ENCODE measurements around the gene AGBL4.

AGBL4 gene

DNA sequence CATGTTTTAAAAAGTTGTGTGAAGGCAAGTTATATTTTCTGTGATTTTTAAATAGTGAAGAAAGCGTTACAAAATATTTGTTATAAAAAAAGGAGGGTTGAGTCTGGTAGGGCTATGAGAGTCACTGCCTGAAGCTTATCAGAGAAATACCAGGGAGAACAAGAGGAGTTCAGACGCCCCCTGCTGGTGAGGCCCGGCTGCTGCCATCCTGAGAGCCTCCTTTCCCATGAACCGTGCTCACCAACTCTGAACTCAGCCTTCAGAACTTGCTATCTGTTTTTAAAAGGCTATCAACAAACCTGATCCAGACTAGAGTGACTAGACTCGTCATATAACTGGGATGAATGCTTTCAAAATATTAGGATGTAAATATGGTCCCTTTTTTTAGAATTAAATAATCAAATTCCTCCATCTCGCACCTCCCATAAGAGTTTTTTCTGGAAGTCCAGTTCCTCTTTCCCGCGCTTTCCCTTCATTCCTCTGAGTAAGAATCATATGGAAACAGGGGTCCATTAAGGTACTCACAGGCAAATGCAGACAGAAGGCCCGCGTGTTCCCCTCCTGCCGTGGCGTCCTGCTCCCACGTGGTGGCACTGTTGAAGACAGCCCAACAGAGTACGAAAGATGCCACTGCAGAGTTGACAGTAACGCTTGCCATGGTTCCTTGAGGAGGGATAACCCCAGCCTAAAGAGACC, 1525.5 kb downstream of the AGBL4 start (continued):
- TF ChIP-seq, protein P1, sequence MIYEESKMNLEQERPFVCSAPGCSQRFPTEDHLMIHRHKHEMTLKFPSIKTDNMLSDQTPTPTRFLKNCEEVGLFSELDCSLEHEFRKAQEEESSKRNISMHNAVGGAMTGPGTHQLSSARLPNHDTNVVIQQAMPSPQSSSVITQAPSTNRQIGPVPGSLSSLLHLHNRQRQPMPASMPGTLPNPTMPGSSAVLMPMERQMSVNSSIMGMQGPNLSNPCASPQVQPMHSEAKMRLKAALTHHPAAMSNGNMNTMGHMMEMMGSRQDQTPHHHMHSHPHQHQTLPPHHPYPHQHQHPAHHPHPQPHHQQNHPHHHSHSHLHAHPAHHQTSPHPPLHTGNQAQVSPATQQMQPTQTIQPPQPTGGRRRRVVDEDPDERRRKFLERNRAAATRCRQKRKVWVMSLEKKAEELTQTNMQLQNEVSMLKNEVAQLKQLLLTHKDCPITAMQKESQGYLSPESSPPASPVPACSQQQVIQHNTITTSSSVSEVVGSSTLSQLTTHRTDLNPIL (CRISPR knock-in tag; IDR thresholded peaks at IDR 0.05; ENCODE audit: low read depth): no peak
- TF ChIP-seq GLIS3 (CRISPR knock-in tag; IDR thresholded peaks at IDR 0.05): no peak

DNA sequence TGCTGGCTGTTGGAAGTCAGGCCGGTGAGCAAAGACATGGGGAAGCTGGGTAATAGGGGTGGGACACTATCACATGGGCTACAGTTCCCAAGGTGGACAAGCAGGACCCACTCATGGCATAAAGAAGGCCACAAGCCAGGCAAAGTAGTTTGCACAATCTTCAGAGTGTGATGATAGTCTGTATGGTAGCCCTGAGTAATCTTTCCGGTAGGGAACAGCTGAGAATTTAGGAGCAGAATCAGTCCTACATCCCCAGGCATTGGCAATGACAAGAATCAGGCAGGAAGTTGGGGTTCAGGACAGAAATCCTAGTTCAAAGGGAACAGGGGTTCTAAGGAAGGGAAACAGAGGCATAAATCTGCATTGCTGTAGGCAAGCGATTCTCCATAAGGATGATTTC, 1527.8 kb downstream of the AGBL4 start:
- no peak for ATAC-seq
- no peak for TF ChIP-seq ESRRG (CRISPR knock-in tag; IDR thresholded peaks at IDR 0.05)
- TF ChIP-seq, protein P2, sequence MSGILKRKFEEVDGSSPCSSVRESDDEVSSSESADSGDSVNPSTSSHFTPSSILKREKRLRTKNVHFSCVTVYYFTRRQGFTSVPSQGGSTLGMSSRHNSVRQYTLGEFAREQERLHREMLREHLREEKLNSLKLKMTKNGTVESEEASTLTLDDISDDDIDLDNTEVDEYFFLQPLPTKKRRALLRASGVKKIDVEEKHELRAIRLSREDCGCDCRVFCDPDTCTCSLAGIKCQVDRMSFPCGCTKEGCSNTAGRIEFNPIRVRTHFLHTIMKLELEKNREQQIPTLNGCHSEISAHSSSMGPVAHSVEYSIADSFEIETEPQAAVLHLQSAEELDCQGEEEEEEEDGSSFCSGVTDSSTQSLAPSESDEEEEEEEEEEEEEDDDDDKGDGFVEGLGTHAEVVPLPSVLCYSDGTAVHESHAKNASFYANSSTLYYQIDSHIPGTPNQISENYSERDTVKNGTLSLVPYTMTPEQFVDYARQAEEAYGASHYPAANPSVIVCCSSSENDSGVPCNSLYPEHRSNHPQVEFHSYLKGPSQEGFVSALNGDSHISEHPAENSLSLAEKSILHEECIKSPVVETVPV (CRISPR knock-in tag; IDR thresholded peaks at IDR 0.05): no peak
- TF ChIP-seq, protein P3, sequence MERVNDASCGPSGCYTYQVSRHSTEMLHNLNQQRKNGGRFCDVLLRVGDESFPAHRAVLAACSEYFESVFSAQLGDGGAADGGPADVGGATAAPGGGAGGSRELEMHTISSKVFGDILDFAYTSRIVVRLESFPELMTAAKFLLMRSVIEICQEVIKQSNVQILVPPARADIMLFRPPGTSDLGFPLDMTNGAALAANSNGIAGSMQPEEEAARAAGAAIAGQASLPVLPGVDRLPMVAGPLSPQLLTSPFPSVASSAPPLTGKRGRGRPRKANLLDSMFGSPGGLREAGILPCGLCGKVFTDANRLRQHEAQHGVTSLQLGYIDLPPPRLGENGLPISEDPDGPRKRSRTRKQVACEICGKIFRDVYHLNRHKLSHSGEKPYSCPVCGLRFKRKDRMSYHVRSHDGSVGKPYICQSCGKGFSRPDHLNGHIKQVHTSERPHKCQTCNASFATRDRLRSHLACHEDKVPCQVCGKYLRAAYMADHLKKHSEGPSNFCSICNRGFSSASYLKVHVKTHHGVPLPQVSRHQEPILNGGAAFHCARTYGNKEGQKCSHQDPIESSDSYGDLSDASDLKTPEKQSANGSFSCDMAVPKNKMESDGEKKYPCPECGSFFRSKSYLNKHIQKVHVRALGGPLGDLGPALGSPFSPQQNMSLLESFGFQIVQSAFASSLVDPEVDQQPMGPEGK (CRISPR knock-in tag; IDR thresholded peaks at IDR 0.05; ENCODE audit: borderline replicate concordance): no peak
- TF ChIP-seq ZFP30 (CRISPR knock-in tag; IDR thresholded peaks at IDR 0.05): no peak

DNA sequence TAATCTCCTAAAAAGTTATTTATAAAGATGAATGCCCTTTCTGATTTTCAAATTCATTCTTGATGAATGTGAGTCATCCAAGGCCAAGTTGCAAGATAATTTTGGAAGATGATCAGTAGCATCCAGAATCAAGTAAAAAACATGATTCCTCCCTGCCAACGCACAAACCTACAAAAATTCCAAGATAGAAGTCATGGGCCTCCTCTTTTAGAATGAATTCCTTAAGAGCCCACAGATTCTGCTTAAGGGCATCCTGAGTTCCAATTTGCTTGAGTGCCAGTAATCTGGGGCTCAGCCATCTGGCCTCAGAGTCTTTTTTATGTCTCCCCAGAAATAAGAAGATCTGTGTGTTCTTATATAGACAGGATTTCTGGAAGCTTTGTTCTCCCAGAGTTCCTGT, 1528.6 kb downstream of the AGBL4 start:
- TF ChIP-seq, protein P1 (CRISPR knock-in tag; IDR thresholded peaks at IDR 0.05; ENCODE audit: low read depth): no peak
- TF ChIP-seq ESRRG (CRISPR knock-in tag; IDR thresholded peaks at IDR 0.05) (no peak), BACH2 (CRISPR knock-in tag; IDR thresholded peaks at IDR 0.05; ENCODE audit: borderline replicate concordance) (no peak), OSR1 (CRISPR knock-in tag; IDR thresholded peaks at IDR 0.05) (no peak), SNAI2 (CRISPR knock-in tag; IDR thresholded peaks at IDR 0.05) (no peak), ZC3H10 (CRISPR knock-in tag; IDR thresholded peaks at IDR 0.05) (no peak), ZNF70 (CRISPR knock-in tag; IDR thresholded peaks at IDR 0.05) (no peak), TCF4 (CRISPR knock-in tag; IDR thresholded peaks at IDR 0.05; ENCODE audit: borderline replicate concordance) (no peak), ARNTL (CRISPR knock-in tag; IDR thresholded peaks at IDR 0.05; ENCODE audit: borderline replicate concordance, low read depth) (no peak), ZNF565 (CRISPR knock-in tag; conservative IDR thresholded peaks at IDR 0.05; ENCODE audit: low read depth) (no peak), RARB (CRISPR knock-in tag; IDR thresholded peaks at IDR 0.05) (no peak), CSDC2 (CRISPR knock-in tag; IDR thresholded peaks at IDR 0.05) (no peak), ZNF8 (CRISPR knock-in tag; IDR thresholded peaks at IDR 0.05) (no peak), PPARA (CRISPR knock-in tag; IDR thresholded peaks at IDR 0.05; ENCODE audit: borderline replicate concordance) (no peak)
- TF ChIP-seq, protein P3 (CRISPR knock-in tag; IDR thresholded peaks at IDR 0.05; ENCODE audit: borderline replicate concordance): no peak
- TF ChIP-seq, protein P4, sequence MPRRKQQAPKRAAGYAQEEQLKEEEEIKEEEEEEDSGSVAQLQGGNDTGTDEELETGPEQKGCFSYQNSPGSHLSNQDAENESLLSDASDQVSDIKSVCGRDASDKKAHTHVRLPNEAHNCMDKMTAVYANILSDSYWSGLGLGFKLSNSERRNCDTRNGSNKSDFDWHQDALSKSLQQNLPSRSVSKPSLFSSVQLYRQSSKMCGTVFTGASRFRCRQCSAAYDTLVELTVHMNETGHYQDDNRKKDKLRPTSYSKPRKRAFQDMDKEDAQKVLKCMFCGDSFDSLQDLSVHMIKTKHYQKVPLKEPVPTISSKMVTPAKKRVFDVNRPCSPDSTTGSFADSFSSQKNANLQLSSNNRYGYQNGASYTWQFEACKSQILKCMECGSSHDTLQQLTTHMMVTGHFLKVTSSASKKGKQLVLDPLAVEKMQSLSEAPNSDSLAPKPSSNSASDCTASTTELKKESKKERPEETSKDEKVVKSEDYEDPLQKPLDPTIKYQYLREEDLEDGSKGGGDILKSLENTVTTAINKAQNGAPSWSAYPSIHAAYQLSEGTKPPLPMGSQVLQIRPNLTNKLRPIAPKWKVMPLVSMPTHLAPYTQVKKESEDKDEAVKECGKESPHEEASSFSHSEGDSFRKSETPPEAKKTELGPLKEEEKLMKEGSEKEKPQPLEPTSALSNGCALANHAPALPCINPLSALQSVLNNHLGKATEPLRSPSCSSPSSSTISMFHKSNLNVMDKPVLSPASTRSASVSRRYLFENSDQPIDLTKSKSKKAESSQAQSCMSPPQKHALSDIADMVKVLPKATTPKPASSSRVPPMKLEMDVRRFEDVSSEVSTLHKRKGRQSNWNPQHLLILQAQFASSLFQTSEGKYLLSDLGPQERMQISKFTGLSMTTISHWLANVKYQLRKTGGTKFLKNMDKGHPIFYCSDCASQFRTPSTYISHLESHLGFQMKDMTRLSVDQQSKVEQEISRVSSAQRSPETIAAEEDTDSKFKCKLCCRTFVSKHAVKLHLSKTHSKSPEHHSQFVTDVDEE (CRISPR knock-in tag; IDR thresholded peaks at IDR 0.05): no peak
- no peak for ATAC-seq
